Naive thymus-derived CD4-positive, alpha-beta T cell (primary cell): ENCODE measurements around the gene KATNAL1. TPM values are rescaled to one million over a fixed set of nuclear protein-coding genes. Genes with fewer than 3 reads are reported as not detected.
A peak's percentile ranks its signal among the peaks of the same experiment; 100 is the strongest.

Experiments
- ATAC-seq: fragments of 150-1000 bp; cut with Tn5 transposase; 2 replicates; pipeline ENCODE4 v1.10.0; 2021; ENCODE audit warnings: mild to moderate bottlenecking, moderate library complexity
- CTCF ChIA-PET: fragments of 350-600 bp; sonication (Branson Sonifier 250); formaldehyde crosslinking; loops from one replicate; lab custom pipeline; 2021; ENCODE audit warnings: antibody characterized with exemption; lab: Charles Lee
- POLR2A ChIA-PET: fragments of 350-600 bp; sonication (Branson Sonifier 250); formaldehyde crosslinking; loops from one replicate; lab custom pipeline; 2021; ENCODE audit warnings: antibody characterized with exemption, inconsistent platforms; lab: Charles Lee
- DNase-seq, 9 donors: peaks; one replicate each; pipeline versions ENCODE4 v3.0.0 to v3.0.0-alpha.2; 2020 to 2022; ENCODE audit warnings: mixed read lengths in 1 of 9
- H3K27ac ChIP-seq: one replicate; pipeline ENCODE4 v1.7.0; 2013; ENCODE audit warnings: mild to moderate bottlenecking, low read depth, low read length, moderate library complexity
- H3K27me3 ChIP-seq, 2 donors: one replicate each; pipeline ENCODE4 v1.7.0; 2013; ENCODE audit warnings: low read length in 2 of 2, mild to moderate bottlenecking in 2 of 2, moderate library complexity in 2 of 2; ENCODE audit not compliant: control insufficient read depth in 2 of 2, insufficient read depth in 2 of 2
- H3K36me3 ChIP-seq, 3 experiments: 1 replicate in 2 of 3; 2 replicates in 1 of 3; pipeline ENCODE4 v1.7.0; 2013; ENCODE audit warnings: low read length in 3 of 3, mild to moderate bottlenecking in 3 of 3, moderate library complexity in 1 of 3; ENCODE audit not compliant: insufficient read depth in 3 of 3, control insufficient read depth in 2 of 3
- H3K4me1 ChIP-seq, 2 donors: one replicate each; pipeline ENCODE4 v1.7.0; 2013; ENCODE audit warnings: low read length in 2 of 2, mild to moderate bottlenecking in 2 of 2, moderate library complexity in 1 of 2; ENCODE audit not compliant: control insufficient read depth in 2 of 2, insufficient read depth in 2 of 2
- H3K4me3 ChIP-seq: 2 replicates; pipeline ENCODE4 v1.7.0; 2013; ENCODE audit warnings: mild to moderate bottlenecking, low read length
- H3K9me3 ChIP-seq, 3 experiments: 1 replicate in 2 of 3; 2 replicates in 1 of 3; pipeline ENCODE4 v1.7.0; 2013; ENCODE audit warnings: low read length in 3 of 3; ENCODE audit not compliant: control insufficient read depth in 2 of 3
- H3K27ac Mint-ChIP-seq, 9 donors: one replicate each; pipeline ENCODE4 v1.8.0; 2020 to 2022; ENCODE audit warnings: mixed read lengths in 9 of 9, mild to moderate bottlenecking in 8 of 9, moderate library complexity in 5 of 9, inconsistent platforms in 2 of 9
- H3K27me3 Mint-ChIP-seq, 5 donors: one replicate each; pipeline ENCODE4 v1.8.0; 2021 to 2022; ENCODE audit warnings: mixed read lengths in 5 of 5, mild to moderate bottlenecking in 1 of 5
- H3K36me3 Mint-ChIP-seq, 5 donors: one replicate each; pipeline ENCODE4 v1.8.0; 2020 to 2022; ENCODE audit warnings: mixed read lengths in 5 of 5, mild to moderate bottlenecking in 3 of 5, inconsistent platforms in 1 of 5
- H3K4me1 Mint-ChIP-seq, 7 donors: one replicate each; pipeline ENCODE4 v1.8.0; 2020 to 2022; ENCODE audit warnings: mixed read lengths in 7 of 7, mild to moderate bottlenecking in 3 of 7, inconsistent platforms in 1 of 7
- H3K4me3 Mint-ChIP-seq, 10 donors: one replicate each; pipeline ENCODE4 v1.8.0; 2020 to 2022; ENCODE audit warnings: mild to moderate bottlenecking in 10 of 10, mixed read lengths in 10 of 10, moderate library complexity in 6 of 10, inconsistent platforms in 2 of 10
- H3K9me3 Mint-ChIP-seq, 11 donors: one replicate each; pipeline ENCODE4 v1.8.0; 2020 to 2022; ENCODE audit warnings: mixed read lengths in 11 of 11, mild to moderate bottlenecking in 4 of 11, inconsistent platforms in 1 of 11, moderate library complexity in 1 of 11
- intact Hi-C, 2 donors: fragments of 100-400 bp; cut with micrococcal nuclease; formaldehyde crosslinking; loops; one replicate each; pipeline ENCODE4 v1.15.1; 2023
- polyA plus RNA-seq, 2 donors: library from polyadenylated mRNA; unstranded; fragments of 300-500 nt; fragmentation: Illumina TruSeq; gene quantifications; one replicate each; pipeline ENCODE4 v1.2.3, GENCODE V29; 2021
- total RNA-seq, 6 experiments: library from RNA in 5 of 6; stranded (reverse) in 5 of 6; gene quantifications; 1 replicate in 5 of 6; 2 replicates in 1 of 6; pipeline ENCODE4 v1.2.3 and lab custom pipeline; 2021 to 2026

KATNAL1 gene
- total and polyA plus RNA-seq, 7 experiments from 2014 or later, result 0.25 to 16.8 (median 2.4) TPM

GRCh38 chr13:30353060-30353459 is 45.7 kb upstream of the KATNAL1 start:
- intact Hi-C loops, result no loop called here
- Mint-ChIP-seq H3K27me3 (no peaks in the 10 kb centered on the region), H3K9me3 (peaks cover 3 to 19% (median 9%) of the 10 kb centered on the region in 11 donors), H3K27ac (peak overlapping the region in 1 of 9 donors; percentile 62), H3K4me3 (no peak overlapping the region), H3K4me1 (peaks cover 15 to 46% (median 34%) of the 10 kb centered on the region in 7 donors), H3K36me3 (peaks cover 10 to 48% (median 14%) of the 10 kb centered on the region in 5 donors)
- Histone ChIP-seq H3K4me3 (no peak overlapping the region), H3K9me3 (peaks cover 0 to 7% (median 0%) of the 10 kb centered on the region in 3 experiments), H3K27me3 (no peaks in the 10 kb centered on the region), H3K4me1 (peaks cover 0 to 4% of the 10 kb centered on the region in 2 donors), H3K27ac (no peak overlapping the region), H3K36me3 (no peaks in the 10 kb centered on the region)
- DNase-seq, result no peak
- CTCF ChIA-PET, result interaction anchor here (0.9 kb wide), 1 partner anchor 21 kb away, joined by 4 read pairs; no protein-coding TSS in a partner anchor
- POLR2A ChIA-PET, result interaction anchor here (0.7 to 2.0 kb wide), 3 partner anchors 16 to 55 kb away, joined by 3 to 6 read pairs (median 3); no protein-coding TSS in a partner anchor
- ATAC-seq, result no peak

GRCh38 chr13:30352121-30352520 is 44.8 kb upstream of the KATNAL1 start:
- CTCF ChIA-PET, result interaction anchor here (0.6 to 0.8 kb wide), 3 partner anchors 43 to 220 kb away, joined by 3 to 4 read pairs (median 3); no protein-coding TSS in a partner anchor
- no peak for DNase-seq
- Mint-ChIP-seq H3K4me3 (no peak overlapping the region), H3K4me1 (peaks cover 20 to 54% (median 39%) of the 10 kb centered on the region in 7 donors), H3K27ac (no peak overlapping the region), H3K9me3 (peaks cover 3 to 19% (median 9%) of the 10 kb centered on the region in 11 donors), H3K36me3 (peaks cover 10 to 54% (median 11%) of the 10 kb centered on the region in 5 donors), H3K27me3 (no peaks in the 10 kb centered on the region)
- H3K9me3 ChIP-seq, result peaks cover 0 to 7% (median 0%) of the 10 kb centered on the region in 3 experiments
- no peak overlapping the region for H3K4me3 ChIP-seq
- no peaks in the 10 kb centered on the region for H3K27me3 ChIP-seq
- peaks cover 9 to 11% of the 10 kb centered on the region in 2 donors for H3K4me1 ChIP-seq
- ATAC-seq, result no peak
- H3K36me3 ChIP-seq, result no peaks in the 10 kb centered on the region
- intact Hi-C loops, result no loop called here
- no peak overlapping the region for H3K27ac ChIP-seq
- POLR2A ChIA-PET, result interaction anchor here (1.1 to 1.6 kb wide), 3 partner anchors 14 to 46 kb away, joined by 3 to 4 read pairs (median 3); no protein-coding TSS in a partner anchor

GRCh38 chr13:30346789-30347167 is 39.4 kb upstream of the KATNAL1 start:
- Mint-ChIP-seq H3K9me3 (peaks cover 0 to 9% (median 0%) of the 10 kb centered on the region in 11 donors), H3K36me3 (peaks cover 0 to 59% (median 6%) of the 10 kb centered on the region in 5 donors), H3K27ac (peak overlapping the region; percentile 23 to 84 (median 62)), H3K4me3 (peak overlapping the region; percentile 46 to 82 (median 75)), H3K4me1 (peaks cover 35 to 60% (median 48%) of the 10 kb centered on the region in 7 donors), H3K27me3 (peaks cover 0 to 2% (median 0%) of the 10 kb centered on the region in 5 donors)
- CTCF ChIA-PET, result interaction anchor here (0.7 to 1.9 kb wide), 3 partner anchors 25 to 843 kb away, joined by 3 to 8 read pairs (median 4); no protein-coding TSS in a partner anchor
- Histone ChIP-seq H3K9me3 (no peaks in the 10 kb centered on the region), H3K36me3 (no peaks in the 10 kb centered on the region), H3K4me1 (peaks cover 29 to 31% of the 10 kb centered on the region in 2 donors), H3K27me3 (no peaks in the 10 kb centered on the region), H3K4me3 (peak overlapping the region; percentile 7), H3K27ac (no peak overlapping the region)
- ATAC-seq (peak; percentile 29), DNase-seq (no peak)
- POLR2A ChIA-PET, result interaction anchor here (1.1 to 3.8 kb wide), 9 partner anchors 8 to 271 kb away, joined by 3 to 16 read pairs (median 5); partner anchors contain the start of genes KATNAL1 and USPL1
- intact Hi-C loops, result loop anchor here (1.0 to 2.0 kb wide), 8 partner anchors 14 to 214 kb away; partner anchors contain the start of gene KATNAL1 (in 1 of the 2)

GRCh38 chr13:30346153-30346788 is 38.9 kb upstream of the KATNAL1 start:
- no peaks in the 10 kb centered on the region for H3K9me3 ChIP-seq
- peaks cover 35 to 60% (median 48%) of the 10 kb centered on the region in 7 donors for H3K4me1 Mint-ChIP-seq
- peaks cover 0 to 58% (median 6%) of the 10 kb centered on the region in 5 donors for H3K36me3 Mint-ChIP-seq
- peak; percentile 94 for ATAC-seq
- peaks cover 0 to 9% (median 0%) of the 10 kb centered on the region in 11 donors for H3K9me3 Mint-ChIP-seq
- H3K4me3 ChIP-seq, result peak overlapping the region; percentile 7
- H3K27ac Mint-ChIP-seq, result peak overlapping the region; percentile 23 to 84 (median 62)
- peaks cover 29 to 31% of the 10 kb centered on the region in 2 donors for H3K4me1 ChIP-seq
- H3K4me3 Mint-ChIP-seq, result peak overlapping the region; percentile 46 to 82 (median 75)
- H3K27ac ChIP-seq, result no peak overlapping the region
- intact Hi-C loops, result loop anchor here (1.0 to 2.0 kb wide), 8 partner anchors 13 to 213 kb away; partner anchors contain the start of gene KATNAL1 (in 1 of the 2)
- POLR2A ChIA-PET, result interaction anchor here (0.9 to 3.8 kb wide), 11 partner anchors 8 to 272 kb away, joined by 3 to 16 read pairs (median 5); partner anchors contain the start of genes KATNAL1 and USPL1
- peak in 7 of 9 donors; percentile 59 to 86 (median 73) for DNase-seq
- H3K36me3 ChIP-seq, result no peaks in the 10 kb centered on the region
- CTCF ChIA-PET, result interaction anchor here (0.6 to 1.9 kb wide), 6 partner anchors 25 to 842 kb away, joined by 3 to 8 read pairs (median 4); no protein-coding TSS in a partner anchor
- H3K27me3 Mint-ChIP-seq, result peaks cover 0 to 2% (median 0%) of the 10 kb centered on the region in 5 donors
- no peaks in the 10 kb centered on the region for H3K27me3 ChIP-seq

GRCh38 chr13:30345426-30346100 is 38.2 kb upstream of the KATNAL1 start:
- Mint-ChIP-seq H3K27ac (peak overlapping the region in 2 of 9 donors; percentile 50 to 77), H3K4me1 (peaks cover 38 to 65% (median 48%) of the 10 kb centered on the region in 7 donors), H3K27me3 (peaks cover 0 to 2% (median 0%) of the 10 kb centered on the region in 5 donors), H3K4me3 (peak overlapping the region; percentile 3 to 76 (median 68)), H3K36me3 (peaks cover 0 to 59% (median 9%) of the 10 kb centered on the region in 5 donors), H3K9me3 (peaks cover 0 to 9% (median 0%) of the 10 kb centered on the region in 11 donors)
- no peaks in the 10 kb centered on the region for H3K9me3 ChIP-seq
- no peak for DNase-seq
- ATAC-seq, result no peak
- H3K4me3 ChIP-seq, result no peak overlapping the region
- no peak overlapping the region for H3K27ac ChIP-seq
- CTCF ChIA-PET, result interaction anchor here (0.6 to 1.9 kb wide), 7 partner anchors 29 to 213 kb away, joined by 3 to 8 read pairs (median 4); no protein-coding TSS in a partner anchor
- intact Hi-C loops, result loop anchor here (1.0 to 2.0 kb wide), 8 partner anchors 13 to 213 kb away; partner anchors contain the start of gene KATNAL1 (in 1 of the 2)
- POLR2A ChIA-PET, result interaction anchor here (0.9 to 3.8 kb wide), 11 partner anchors 9 to 272 kb away, joined by 3 to 16 read pairs (median 5); partner anchors contain the start of genes KATNAL1 and USPL1
- no peaks in the 10 kb centered on the region for H3K36me3 ChIP-seq
- H3K27me3 ChIP-seq, result no peaks in the 10 kb centered on the region
- peaks cover 29 to 31% of the 10 kb centered on the region in 2 donors for H3K4me1 ChIP-seq
